PC-3 (cell line): Measurements from ENCODE around the gene FBXL13. TPM values are rescaled to one million over a fixed set of nuclear protein-coding genes. Genes with fewer than 3 reads are reported as not detected.
"Not testable (repeated sequence)": the region's sequence is repeated elsewhere in the genome, so short reads cannot be mapped to it uniquely, and the experiment has no call there.

ENCODE experiments used
- ATAC-seq: fragments of 200-7000 bp; cut with Tn5 transposase; 2 replicates; pipeline ENCODE4 v1.9.1; 2020; ENCODE audit warnings: mild to moderate bottlenecking, moderate library complexity
- BruUV-seq: library from RNA; stranded (reverse); fragments of 400-500 nt; replicated peaks from 2 replicates; lab custom pipeline; 2021; lab: Mats Ljungman, UMichigan
- CTCF ChIA-PET: fragments of 300-600 bp; sonication (Branson Sonifier 250); formaldehyde crosslinking; loops from one replicate; lab custom pipeline; 2022; ENCODE audit warnings: antibody characterized with exemption; lab: Charles Lee
- POLR2A ChIA-PET: fragments of 300-600 bp; sonication (Branson Sonifier 250); formaldehyde crosslinking; loops from one replicate; lab custom pipeline; 2022; ENCODE audit warnings: antibody characterized with exemption; ENCODE audit not compliant: unreplicated experiment; lab: Charles Lee
- DNase-seq: peaks from one replicate; pipeline ENCODE4 v3.0.0-alpha.2; 2015
- H2AFZ ChIP-seq: fragments of 300-600 bp; sonication (generic); 2 replicates; pipeline ENCODE4 v1.6.0; 2016; ENCODE audit warnings: antibody characterized with exemption, low read length
- H3F3A ChIP-seq: fragments of 300-600 bp; sonication (generic); one replicate; pipeline ENCODE4 v1.6.0; 2017; ENCODE audit warnings: antibody characterized with exemption, low read length, control low read depth, mild to moderate bottlenecking; ENCODE audit not compliant: unreplicated experiment
- H3K27ac ChIP-seq: fragments of 300-600 bp; sonication (generic); 2 replicates; pipeline ENCODE4 v1.5.1; 2016; ENCODE audit warnings: mild to moderate bottlenecking, low read length
- H3K27me3 ChIP-seq: fragments of 300-600 bp; sonication (generic); 2 replicates; pipeline ENCODE4 v1.6.1; 2016; ENCODE audit warnings: low read length, mixed read lengths
- H3K36me3 ChIP-seq: fragments of 300-600 bp; sonication (generic); 2 replicates; pipeline ENCODE4 v1.6.1; 2016; ENCODE audit warnings: low read depth, mixed run types, low read length, mixed read lengths
- H3K4me1 ChIP-seq: fragments of 300-600 bp; sonication (generic); 2 replicates; pipeline ENCODE4 v1.5.1; 2016; ENCODE audit warnings: low read length; ENCODE audit not compliant: insufficient read depth
- H3K4me2 ChIP-seq: fragments of 300-600 bp; sonication (generic); 2 replicates; pipeline ENCODE4 v1.6.0; 2016; ENCODE audit warnings: low read length
- H3K4me3 ChIP-seq: fragments of 300-600 bp; sonication (generic); 2 replicates; pipeline ENCODE4 v1.5.1; 2016; ENCODE audit warnings: mild to moderate bottlenecking, low read length, mixed read lengths
- H3K79me2 ChIP-seq: fragments of 300-600 bp; sonication (generic); 2 replicates; pipeline ENCODE4 v1.6.1; 2017; ENCODE audit warnings: low read length, mixed read lengths
- H3K9ac ChIP-seq: fragments of 300-600 bp; sonication (generic); 2 replicates; pipeline ENCODE4 v1.6.0; 2016; ENCODE audit warnings: mild to moderate bottlenecking, low read length
- H3K9me2 ChIP-seq: fragments of 300-600 bp; sonication (generic); replicated peaks from 2 replicates; pipeline ENCODE4 v1.6.1; 2016; ENCODE audit warnings: mixed run types, low read length, mixed read lengths
- H3K9me3 ChIP-seq: fragments of 300-600 bp; sonication (generic); 2 replicates; pipeline ENCODE4 v1.6.1; 2016; ENCODE audit warnings: low read length, mixed read lengths
- H4K20me1 ChIP-seq: fragments of 300-600 bp; sonication (generic); 2 replicates; pipeline ENCODE4 v1.6.1; 2016; ENCODE audit warnings: low read length, mixed read lengths
- CTCF ChIP-seq: fragments of 300-600 bp; sonication (generic); conservative IDR thresholded peaks from 2 replicates; pipeline ENCODE4 v1.5.1; 2017; ENCODE audit warnings: antibody characterized with exemption, low read depth, mild to moderate bottlenecking, low read length
- EZH2 ChIP-seq: fragments of 300-600 bp; sonication (generic); IDR thresholded peaks from one replicate; pipeline ENCODE4 v1.6.1; 2017; ENCODE audit warnings: antibody characterized with exemption, mild to moderate bottlenecking, low read length; ENCODE audit not compliant: unreplicated experiment
- EZH2phosphoT487 ChIP-seq: fragments of 300-600 bp; sonication (generic); IDR thresholded peaks from 2 replicates; pipeline ENCODE4 v1.6.1; 2018; ENCODE audit warnings: mild to moderate bottlenecking, antibody characterized with exemption, low read length, borderline replicate concordance
- intact Hi-C: fragments of 100-400 bp; cut with micrococcal nuclease; formaldehyde crosslinking; loops from 2 replicates; pipeline ENCODE4 v1.9.0; 2023
- total RNA-seq: library from RNA; depleted of rRNA; stranded (reverse); fragments of >200 nt; gene quantifications from 2 replicates; pipeline ENCODE4 v1.2.3, GENCODE V29; 2014

FBXL13 gene
- total RNA-seq, 1 experiment from 2014 or later: 1.1 TPM

DNA sequence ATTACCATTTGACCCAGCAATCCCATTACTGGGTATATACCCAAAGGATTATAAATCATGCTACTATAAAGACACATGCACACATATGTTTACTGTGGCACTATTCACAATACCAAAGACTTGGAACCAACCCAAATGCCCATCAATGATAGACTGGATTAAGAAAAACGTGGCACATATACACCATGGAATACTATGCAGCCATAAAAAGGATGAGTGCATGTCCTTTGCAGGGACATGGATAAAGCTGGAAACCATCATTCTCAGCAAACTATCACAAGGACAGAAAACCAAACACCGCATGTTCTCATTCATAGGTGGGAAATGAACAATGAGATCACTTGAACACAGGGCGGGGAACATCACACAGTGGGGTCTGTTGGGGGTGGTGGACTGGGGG lies 116.6 kb downstream of the FBXL13 start:
- H3K27ac ChIP-seq, H3K36me3 ChIP-seq, H3K4me1 ChIP-seq, H3K27me3 ChIP-seq, POLR2A ChIA-PET, DNase-seq, H3K9ac ChIP-seq, H3F3A ChIP-seq, H3K79me2 ChIP-seq, H3K9me2 ChIP-seq, H4K20me1 ChIP-seq, H2AFZ ChIP-seq, intact Hi-C loops, BruUV-seq, H3K4me3 ChIP-seq, CTCF ChIA-PET, H3K9me3 ChIP-seq, H3K4me2 ChIP-seq, ATAC-seq: not testable (repeated sequence)

DNA sequence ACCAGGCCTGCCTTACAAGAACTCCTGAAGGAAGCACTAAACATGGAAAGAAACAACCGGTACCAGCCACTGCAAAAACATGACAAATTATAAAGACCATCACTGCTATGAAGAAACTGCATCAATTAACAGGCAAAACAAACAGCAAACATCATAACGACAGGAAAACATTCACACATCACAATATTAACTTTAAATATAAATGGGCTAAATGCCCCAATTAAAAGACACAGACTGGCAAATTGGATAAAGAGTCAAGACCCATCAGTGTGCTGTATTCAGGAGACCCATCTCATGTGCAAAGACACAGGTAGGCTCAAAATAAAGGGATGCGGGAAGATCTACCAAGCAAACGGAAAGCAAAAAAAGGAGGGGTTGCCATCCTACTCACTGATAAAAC lies 120.2 kb downstream of the FBXL13 start:
- BruUV-seq, intact Hi-C loops, POLR2A ChIA-PET: not testable (repeated sequence)

GRCh38 chr7:102953406-102953805 lies 121.2 kb downstream of the FBXL13 start:
- no peak overlapping the region for H3K4me2 ChIP-seq
- H3K9me3 ChIP-seq: no peaks in the 10 kb centered on the region
- TF ChIP-seq EZH2phosphoT487: no peak
- no peak for TF ChIP-seq EZH2
- TF ChIP-seq CTCF: no peak
- H4K20me1 ChIP-seq: no peaks in the 10 kb centered on the region
- ATAC-seq: no peak
- no peaks in the 10 kb centered on the region for H3K27me3 ChIP-seq
- no peak overlapping the region for H2AFZ ChIP-seq
- H3K9ac ChIP-seq: no peak overlapping the region
- no peaks in the 10 kb centered on the region for H3K79me2 ChIP-seq
- intact Hi-C loops: no loop called here
- no peaks in the 10 kb centered on the region for H3K9me2 ChIP-seq
- H3K27ac ChIP-seq: no peak overlapping the region
- no peak for DNase-seq
- no peaks in the 10 kb centered on the region for H3K4me1 ChIP-seq
- ChIA-PET POLR2A (no interaction called here), CTCF (no interaction called here)
- no peaks in the 10 kb centered on the region for H3F3A ChIP-seq
- BruUV-seq: no TSS peak
- H3K4me3 ChIP-seq: no peak overlapping the region
- no peaks in the 10 kb centered on the region for H3K36me3 ChIP-seq

More for the DNA sequence above, 120.2 kb downstream of the FBXL13 start:
- ATAC-seq, H3K4me2 ChIP-seq, H3K4me3 ChIP-seq, H2AFZ ChIP-seq, CTCF ChIA-PET, H3K27me3 ChIP-seq, H3K36me3 ChIP-seq, H4K20me1 ChIP-seq, H3K9me2 ChIP-seq, H3F3A ChIP-seq, H3K79me2 ChIP-seq, H3K9ac ChIP-seq, DNase-seq, H3K27ac ChIP-seq, H3K4me1 ChIP-seq, H3K9me3 ChIP-seq: not testable (repeated sequence)

GRCh38 chr7:102951839-102952238 lies 122.8 kb downstream of the FBXL13 start:
- CTCF ChIA-PET: interaction anchor here (0.6 kb wide), 1 partner anchor 74 kb away, joined by 10 read pairs; no protein-coding TSS in a partner anchor

More at GRCh38 chr7:102951839-102952238, 122.8 kb downstream of the FBXL13 start:
- no peak for DNase-seq
- BruUV-seq: no TSS peak
- Histone ChIP-seq H3K9ac (no peak overlapping the region), H3K9me3 (no peaks in the 10 kb centered on the region), H3F3A (no peaks in the 10 kb centered on the region), H3K9me2 (no peaks in the 10 kb centered on the region), H3K79me2 (no peaks in the 10 kb centered on the region), H3K4me3 (no peak overlapping the region), H3K36me3 (no peaks in the 10 kb centered on the region), H3K27ac (no peak overlapping the region), H4K20me1 (no peaks in the 10 kb centered on the region), H3K4me1 (no peaks in the 10 kb centered on the region), H3K27me3 (no peaks in the 10 kb centered on the region), H3K4me2 (no peak overlapping the region), H2AFZ (no peak overlapping the region)
- POLR2A ChIA-PET: no interaction called here
- ATAC-seq: no peak
- intact Hi-C loops: no loop called here
- no peak for TF ChIP-seq CTCF
- no peak for TF ChIP-seq EZH2
- TF ChIP-seq EZH2phosphoT487: no peak
